ENCODE measurements around the gene SH3BGRL2. TPM values are rescaled to one million over a fixed set of nuclear protein-coding genes. Genes with fewer than 3 reads are reported as not detected.

The SH3BGRL2 gene
- total RNA-seq, 1 experiment from 2014 or later = 13.5 TPM

GRCh38 chr6:79649016-79649415 lies 17.9 kb downstream of the SH3BGRL2 start:
- H3K36me3 ChIP-seq (ENCODE audit: insufficient read depth, low read length, poor library complexity, severe bottlenecking) = no peaks in the 10 kb centered on the region
- intact Hi-C loops (cut with micrococcal nuclease; ENCODE audit: unreplicated experiment) = no loop called here
- no peak overlapping the region for H3K27ac ChIP-seq (ENCODE audit: low read depth, low read length, poor library complexity, severe bottlenecking)
- H3K9me3 ChIP-seq (ENCODE audit: low read depth, low read length, poor library complexity, severe bottlenecking) = no peaks in the 10 kb centered on the region
- peaks cover 7% of the 10 kb centered on the region for H3K4me1 ChIP-seq (ENCODE audit: insufficient read depth, low read length, poor library complexity, severe bottlenecking)
- no TSS peak for BruUV-seq (replicated peaks)
- no peak overlapping the region for H3K4me3 ChIP-seq (ENCODE audit: low read depth, low read length, poor library complexity, severe bottlenecking)
- POLR2A ChIA-PET (ENCODE audit: low non-redundant PET) = interaction anchor here (0.6 kb wide), 1 partner anchor 25 kb away, joined by 3 read pairs; no protein-coding TSS in a partner anchor
- TF ChIP-seq EZH2 (IDR thresholded peaks at IDR 0.05; ENCODE audit: borderline replicate concordance, low read depth, low read length, poor library complexity, severe bottlenecking) = no peak
- TF ChIP-seq CTCF (conservative IDR thresholded peaks at IDR 0.05; ENCODE audit: low read depth, low read length) = no peak
- no peaks in the 10 kb centered on the region for H3K27me3 ChIP-seq (replicated peaks; ENCODE audit: insufficient read depth, low read depth, low read length, poor library complexity)
- CTCF ChIA-PET = no interaction called here
- no peak for DNase-seq (ENCODE audit: low spot score)

GRCh38 chr6:79650950-79651349 lies 19.8 kb downstream of the SH3BGRL2 start:
- TF ChIP-seq EZH2 (IDR thresholded peaks at IDR 0.05; ENCODE audit: borderline replicate concordance, low read depth, low read length, poor library complexity, severe bottlenecking) (no peak), CTCF (conservative IDR thresholded peaks at IDR 0.05; ENCODE audit: low read depth, low read length) (no peak)
- no peaks in the 10 kb centered on the region for H3K36me3 ChIP-seq (ENCODE audit: insufficient read depth, low read length, poor library complexity, severe bottlenecking)
- H3K4me1 ChIP-seq (ENCODE audit: insufficient read depth, low read length, poor library complexity, severe bottlenecking) = peaks cover 7% of the 10 kb centered on the region
- H3K4me3 ChIP-seq (ENCODE audit: low read depth, low read length, poor library complexity, severe bottlenecking) = no peak overlapping the region
- H3K27me3 ChIP-seq (replicated peaks; ENCODE audit: insufficient read depth, low read depth, low read length, poor library complexity) = no peaks in the 10 kb centered on the region
- no peak for DNase-seq (ENCODE audit: low spot score)
- no peak overlapping the region for H3K27ac ChIP-seq (ENCODE audit: low read depth, low read length, poor library complexity, severe bottlenecking)
- H3K9me3 ChIP-seq (ENCODE audit: low read depth, low read length, poor library complexity, severe bottlenecking) = no peaks in the 10 kb centered on the region
- ChIA-PET CTCF (no interaction called here), POLR2A (ENCODE audit: low non-redundant PET) (no interaction called here)
- intact Hi-C loops (cut with micrococcal nuclease; ENCODE audit: unreplicated experiment) = no loop called here
- no TSS peak for BruUV-seq (replicated peaks)

- H3K27me3 ChIP-seq (replicated peaks; ENCODE audit: insufficient read depth, low read depth, low read length, poor library complexity) = no peaks in the 10 kb centered on the region
- H3K4me1 ChIP-seq (ENCODE audit: insufficient read depth, low read length, poor library complexity, severe bottlenecking) = peaks cover 4% of the 10 kb centered on the region
- intact Hi-C loops (cut with micrococcal nuclease; ENCODE audit: unreplicated experiment) = no loop called here
- CTCF ChIA-PET = no interaction called here
- BruUV-seq (replicated peaks) = no TSS peak
- H3K4me3 ChIP-seq (ENCODE audit: low read depth, low read length, poor library complexity, severe bottlenecking) = no peak overlapping the region
- no peaks in the 10 kb centered on the region for H3K9me3 ChIP-seq (ENCODE audit: low read depth, low read length, poor library complexity, severe bottlenecking)
- TF ChIP-seq CTCF (conservative IDR thresholded peaks at IDR 0.05; ENCODE audit: low read depth, low read length) = no peak
- TF ChIP-seq EZH2 (IDR thresholded peaks at IDR 0.05; ENCODE audit: borderline replicate concordance, low read depth, low read length, poor library complexity, severe bottlenecking) = no peak
- no peaks in the 10 kb centered on the region for H3K36me3 ChIP-seq (ENCODE audit: insufficient read depth, low read length, poor library complexity, severe bottlenecking)
- H3K27ac ChIP-seq (ENCODE audit: low read depth, low read length, poor library complexity, severe bottlenecking) = no peak overlapping the region
- POLR2A ChIA-PET (ENCODE audit: low non-redundant PET) = no interaction called here
- DNase-seq (ENCODE audit: low spot score) = no peak
Observed at GRCh38 chr6:79656134-79656533, 25.0 kb downstream of the SH3BGRL2 start.
